Left colon (tissue), 2 donors: ENCODE results near the gene KMT2E. TPM values are rescaled to one million over a fixed set of nuclear protein-coding genes. Genes with fewer than 3 reads are reported as not detected.

Experiments
- ATAC-seq: fragments of 200-7000 bp; cut with Tn5 transposase; one replicate; pipeline ENCODE4 v1.9.1; 2020; ENCODE audit warnings: mild to moderate bottlenecking, moderate library complexity
- DNase-seq, 2 donors: peaks; one replicate each; pipeline ENCODE4 v3.0.0-alpha.2; 2020
- intact Hi-C, 2 donors: fragments of 100-400 bp; cut with DNase I in 1 of 2; cut with micrococcal nuclease in 1 of 2; formaldehyde crosslinking; loops; one replicate each; pipeline versions ENCODE4 v1.11.2 to v1.14.0; 2022; cut with DNase I, micrococcal nuclease
- total RNA-seq, 2 donors: library from RNA; stranded (reverse); fragmentation: NEBNext Ultra II Directional; extraction: Animal tissue kit (Norgen Biotek cat#: 25700); gene quantifications; one replicate each; pipeline ENCODE4 v1.2.1, GENCODE V29; 2021
- donor health status: DM: no; HTN: no; CAD: no.
- donor health status: DM: yes; HTN: yes; CAD: no.

Gene KMT2E
- total RNA-seq, 2 donors from 2014 or later, result 119 TPM

GRCh38 chr7:105101864-105102263 is 87.9 kb downstream of the KMT2E start:
- ATAC-seq (no peak), DNase-seq (no peak)
- intact Hi-C loops, result no loop called here

GRCh38 chr7:105102557-105103352 is 88.8 kb downstream of the KMT2E start:
- ATAC-seq, result no peak
- no peak for DNase-seq
- intact Hi-C loops, result no loop called here

GRCh38 chr7:105105579-105105978 is 91.6 kb downstream of the KMT2E start:
- ATAC-seq (no peak), DNase-seq (no peak)
- intact Hi-C loops, result no loop called here

GRCh38 chr7:105106473-105106872 is 92.5 kb downstream of the KMT2E start:
- intact Hi-C loops, result no loop called here
- ATAC-seq, result no peak
- DNase-seq, result no peak

- intact Hi-C loops, result no loop called here
- DNase-seq, result no peak
- no peak for ATAC-seq
Measured at GRCh38 chr7:105107458-105107857, 93.5 kb downstream of the KMT2E start.

- DNase-seq, result no peak
- ATAC-seq, result peak; percentile 25
Measured at GRCh38 chr7:105112440-105113418, 98.7 kb downstream of the KMT2E start.

GRCh38 chr7:105118612-105119600 is 104.9 kb downstream of the KMT2E start:
- ATAC-seq (peak; percentile 17), DNase-seq (no peak)
- intact Hi-C loops, result no loop called here

More at GRCh38 chr7:105112440-105113418, 98.7 kb downstream of the KMT2E start:
- intact Hi-C loops, result no loop called here

GRCh38 chr7:105122619-105123018 is 108.6 kb downstream of the KMT2E start:
- DNase-seq (no peak), ATAC-seq (no peak)
- intact Hi-C loops, result no loop called here

GRCh38 chr7:105125745-105126144 is 111.7 kb downstream of the KMT2E start:
- DNase-seq, result no peak
- intact Hi-C loops, result no loop called here
- no peak for ATAC-seq

GRCh38 chr7:105126436-105126975 is 112.5 kb downstream of the KMT2E start:
- no peak for ATAC-seq
- intact Hi-C loops, result no loop called here

GRCh38 chr7:105127179-105127578 is 113.2 kb downstream of the KMT2E start:
- no peak for ATAC-seq
- DNase-seq, result no peak
- intact Hi-C loops, result no loop called here

More at GRCh38 chr7:105126436-105126975, 112.5 kb downstream of the KMT2E start:
- no peak for DNase-seq

GRCh38 chr7:105130048-105130447 is 116.0 kb downstream of the KMT2E start:
- intact Hi-C loops, result no loop called here
- no peak for ATAC-seq

GRCh38 chr7:105130580-105130979 is 116.6 kb downstream of the KMT2E start:
- intact Hi-C loops, result no loop called here
- DNase-seq (no peak), ATAC-seq (no peak)

More at GRCh38 chr7:105130048-105130447, 116.0 kb downstream of the KMT2E start:
- DNase-seq, result no peak

- intact Hi-C loops, result no loop called here
- ATAC-seq, result no peak
- no peak for DNase-seq
Measured at GRCh38 chr7:105131033-105131656, 117.1 kb downstream of the KMT2E start.

- DNase-seq, result no peak
- intact Hi-C loops, result no loop called here
- ATAC-seq, result no peak
Measured at GRCh38 chr7:105131890-105132289, 117.9 kb downstream of the KMT2E start.

- intact Hi-C loops, result no loop called here
- no peak for DNase-seq
- no peak for ATAC-seq
Measured at GRCh38 chr7:105132335-105132734, 118.3 kb downstream of the KMT2E start.

- ATAC-seq (no peak), DNase-seq (no peak)
- intact Hi-C loops, result no loop called here
Measured at GRCh38 chr7:105132835-105133234, 118.8 kb downstream of the KMT2E start.

GRCh38 chr7:105133358-105133757 is 119.4 kb downstream of the KMT2E start:
- DNase-seq (no peak), ATAC-seq (no peak)
- intact Hi-C loops, result no loop called here
